HepG2 (cell line): ENCODE data around the gene POMT1. TPM values are rescaled to one million over a fixed set of nuclear protein-coding genes. Genes with fewer than 3 reads are reported as not detected.
A peak's percentile ranks its signal among the peaks of the same experiment; 100 is the strongest.

ENCODE experiments used
- ATAC-seq: fragments of 200-7000 bp; cut with Tn5 transposase; 3 replicates; pipeline ENCODE4 v1.9.1; 2020; ENCODE audit warnings: mild to moderate bottlenecking, moderate library complexity
- BruUV-seq: library from RNA; stranded (reverse); fragments of 400-500 nt; replicated peaks from 2 replicates; lab custom pipeline; 2021; lab: Mats Ljungman, UMichigan
- CTCF ChIA-PET: fragments of 300-600 bp; formaldehyde crosslinking; extraction: SDS; loops from one replicate; lab custom pipeline; 2021; ENCODE audit warnings: low total read pairs, inconsistent platforms, low intra/inter-chr PET ratio; lab: Yijun Ruan, JAX
- POLR2A ChIA-PET: fragments of 350-600 bp; sonication (Branson Sonifier 250); formaldehyde crosslinking; loops from one replicate; lab custom pipeline; 2020; ENCODE audit warnings: antibody characterized with exemption, inconsistent platforms; lab: Yijun Ruan, JAX
- DNase-seq: peaks from one replicate; pipeline ENCODE4 v3.0.0-alpha.2; 2015; ENCODE audit warnings: low spot score
- FAIRE-seq: peaks from 3 replicates; lab custom pipeline; 2011; peaks lifted over from hg19 to GRCh38; lab: Jason Lieb, UNC
- H2AFZ ChIP-seq: one replicate; pipeline ENCODE4 v1.6.1; 2011; ENCODE audit warnings: low read length, inconsistent platforms
- H3K27ac ChIP-seq: fragments of 300-600 bp; 3 replicates; pipeline ENCODE4 v1.8.0; 2011; ENCODE audit warnings: mixed run types, mild to moderate bottlenecking, mixed read lengths, low read length, inconsistent platforms; ENCODE audit not compliant: insufficient read depth; ENCODE audit errors: extremely low read length
- H3K27me3 ChIP-seq, 2 experiments: fragments of 200-600 bp in 1 of 2; 2 replicates in 1 of 2; 3 replicates in 1 of 2; pipeline versions ENCODE4 v1.6.0 to v1.8.0; 2011; ENCODE audit warnings: low read length in 2 of 2, mild to moderate bottlenecking in 2 of 2, moderate library complexity in 2 of 2, inconsistent platforms in 1 of 2; ENCODE audit not compliant: insufficient read depth in 2 of 2, control insufficient read depth in 1 of 2
- H3K36me3 ChIP-seq, 2 experiments: fragments of 200-600 bp in 1 of 2; replicated peaks in 1 of 2; 2 replicates in 1 of 2; 3 replicates in 1 of 2; pipeline versions ENCODE4 v1.5.1 to v1.8.0; 2011; ENCODE audit warnings: low read length in 2 of 2, inconsistent platforms in 1 of 2; ENCODE audit not compliant: insufficient read depth in 2 of 2, control insufficient read depth in 1 of 2
- H3K4me1 ChIP-seq: 2 replicates; pipeline ENCODE4 v1.5.1; 2012; ENCODE audit warnings: low read length, inconsistent platforms; ENCODE audit not compliant: insufficient read depth
- H3K4me2 ChIP-seq: 2 replicates; pipeline ENCODE4 v1.6.0; 2011; ENCODE audit warnings: low read depth, low read length, inconsistent platforms
- H3K4me3 ChIP-seq, 3 experiments: fragments of 200-600 bp in 1 of 3; sonication (generic), shearing (Covaris generic) in 1 of 3; replicated peaks in 1 of 3; 2 replicates each; pipeline ENCODE4 v1.5.1; 2011 to 2016; ENCODE audit warnings: low read length in 3 of 3, inconsistent platforms in 2 of 3, low read depth in 2 of 3, mild to moderate bottlenecking in 2 of 3, control low read depth in 1 of 3, mixed read lengths in 1 of 3; ENCODE audit not compliant: insufficient read depth in 1 of 3
- H3K79me2 ChIP-seq: one replicate; pipeline ENCODE4 v1.6.1; 2011; ENCODE audit warnings: low read length, inconsistent platforms; ENCODE audit not compliant: insufficient read depth
- H3K9ac ChIP-seq: 2 replicates; pipeline ENCODE4 v1.6.0; 2011; ENCODE audit warnings: mild to moderate bottlenecking, low read depth, low read length, inconsistent platforms; ENCODE audit not compliant: insufficient read depth
- H3K9me3 ChIP-seq: 2 replicates; pipeline ENCODE4 v1.5.1; 2012; ENCODE audit warnings: mild to moderate bottlenecking, low read length
- H4K20me1 ChIP-seq: 2 replicates; pipeline ENCODE4 v1.6.0; 2011; ENCODE audit warnings: inconsistent platforms, mild to moderate bottlenecking, low read length, moderate library complexity; ENCODE audit not compliant: insufficient read depth
- AGO2 ChIP-seq: fragments of 200-400 bp; formaldehyde crosslinking; optimal IDR thresholded peaks from 2 replicates; pipeline ENCODE3; 2017; ENCODE audit warnings: mild to moderate bottlenecking, low read depth, low read length, moderate library complexity
- CAMTA2 ChIP-seq: sonication (generic); formaldehyde crosslinking; IDR thresholded peaks from 2 replicates; pipeline ENCODE4 v1.4.0; 2020; ENCODE audit warnings: mild to moderate bottlenecking, missing genetic modification reagents, borderline replicate concordance
- MED8 ChIP-seq: sonication (generic); formaldehyde crosslinking; IDR thresholded peaks from 2 replicates; pipeline ENCODE4 v1.8.1; 2023; ENCODE audit warnings: mild to moderate bottlenecking, missing genetic modification reagents; ENCODE audit not compliant: insufficient replicate concordance
- NONO ChIP-seq, 2 experiments: fragments of 450-650 bp in 1 of 2; sonication (generic) in 1 of 2; formaldehyde crosslinking in 1 of 2; IDR thresholded peaks in 1 of 2; conservative IDR thresholded peaks in 1 of 2; 2 replicates each; pipeline versions ENCODE4 v1.6.1 to v1.8.0; 2017 to 2022; ENCODE audit warnings: mild to moderate bottlenecking in 1 of 2, missing genetic modification reagents in 1 of 2, moderate library complexity in 1 of 2
- POLR2AphosphoS5 ChIP-seq: IDR thresholded peaks from 2 replicates; pipeline ENCODE4 v1.6.1; 2012; ENCODE audit warnings: low read depth, low read length
- POLR2G ChIP-seq: fragments of 200-400 bp; formaldehyde crosslinking; IDR thresholded peaks from 2 replicates; pipeline ENCODE4 v1.6.1; 2018; ENCODE audit warnings: mild to moderate bottlenecking, low read depth, low read length, moderate library complexity
- RBM22 ChIP-seq: fragments of 200-400 bp; formaldehyde crosslinking; optimal IDR thresholded peaks from 2 replicates; pipeline ENCODE3; 2017; ENCODE audit warnings: mild to moderate bottlenecking, low read length, moderate library complexity
- SIX4 ChIP-seq: sonication (generic); formaldehyde crosslinking; IDR thresholded peaks from 2 replicates; pipeline ENCODE4 v1.4.0; 2020; ENCODE audit warnings: missing genetic modification reagents
- SMARCC2 ChIP-seq: fragments of 450-650 bp; IDR thresholded peaks from 2 replicates; pipeline ENCODE4 v1.6.1; 2017; ENCODE audit warnings: antibody characterized with exemption, mild to moderate bottlenecking
- ZFX ChIP-seq: sonication (generic); formaldehyde crosslinking; IDR thresholded peaks from 2 replicates; pipeline ENCODE4 v1.4.0; 2020; ENCODE audit warnings: mild to moderate bottlenecking, low read depth, missing genetic modification reagents, moderate library complexity
- ZNF543 ChIP-seq: sonication (generic); formaldehyde crosslinking; IDR thresholded peaks from 2 replicates; pipeline ENCODE4 v1.4.0; 2020; ENCODE audit warnings: mild to moderate bottlenecking, missing genetic modification reagents
- ZNF652 ChIP-seq: IDR thresholded peaks from 2 replicates; pipeline ENCODE4 v1.6.1; 2016; ENCODE audit warnings: low read depth, borderline replicate concordance
- ZNF878 ChIP-seq: sonication (generic); formaldehyde crosslinking; IDR thresholded peaks from 2 replicates; pipeline ENCODE4 v1.8.1; 2023; ENCODE audit warnings: mild to moderate bottlenecking, missing genetic modification reagents, moderate library complexity
- WGBS: methylation state at CpG from one replicate; pipeline ENCODE4 v1.1.6; 2017; ENCODE audit warnings: low lambda C conversion rate; 5-methylcytosine and 5-hydroxymethylcytosine counted together
- in situ Hi-C: cut with HindIII; loops from 2 replicates; pipeline ENCODE4 v1.10.0; 2017; ENCODE audit warnings: low pct_unique_long_range_greater_than_20kb; ENCODE audit not compliant: extremely low pct_ligation_motif_present
- intact Hi-C: fragments of 100-400 bp; cut with micrococcal nuclease; formaldehyde crosslinking; loops from one replicate; pipeline ENCODE4 v1.10.0; 2022; ENCODE audit not compliant: unreplicated experiment
- polyA plus RNA-seq, 8 experiments: library from polyadenylated mRNA; depleted of rRNA in 3 of 8; stranded (reverse) in 7 of 8; unstranded in 1 of 8; fragments of >200 nt; fragmentation: Illumina TruSeq in 4 of 8; extraction: Trizol in 4 of 8; gene quantifications; 2 replicates each; pipeline versions ENCODE4 v1.2.1 to v1.2.3, GENCODE V29; 2011 to 2016; ENCODE audit warnings: low read depth in 4 of 8, missing spikeins in 1 of 8, mixed read lengths in 1 of 8; ENCODE audit not compliant: insufficient read depth in 1 of 8
- total RNA-seq, 5 experiments: library from RNA; depleted of rRNA; stranded (reverse); fragments of >200 nt; fragmentation: Illumina TruSeq; extraction: Trizol; gene quantifications; 2 replicates each; pipeline ENCODE4 v1.2.3, GENCODE V29; 2016; ENCODE audit warnings: low read depth in 1 of 5

The POMT1 gene
- total and polyA plus RNA-seq, 2 of the 13 experiments (the other 11 are each of a cell fraction or from before 2014, with no cell fraction given) = 21.6 to 22.7 TPM

GRCh38 chr9:131523451-131524435 is 21.0 kb downstream of the POMT1 start:
- no peak for DNase-seq

GRCh38 chr9:131524665-131525315 is 22.1 kb downstream of the POMT1 start:
- POLR2A ChIA-PET = no interaction called here
- intact Hi-C loops (no loop called here), in situ Hi-C loops (no loop called here)
- FAIRE-seq (no peak), DNase-seq (no peak), ATAC-seq (no peak)
- peaks cover 16 to 44% of the 10 kb centered on the region in 2 experiments; a peak in 4 of 5 replicates for H3K36me3 ChIP-seq
- WGBS = 100% methylated on average over 3 of the region's 23 CpGs
- peaks cover 5% of the 10 kb centered on the region for H3K4me1 ChIP-seq
- no TSS peak for BruUV-seq
- no peak overlapping the region for H3K4me3 ChIP-seq
- no peak overlapping the region for H3K9ac ChIP-seq
- no peaks in the 10 kb centered on the region for H4K20me1 ChIP-seq
- no peaks in the 10 kb centered on the region for H3K79me2 ChIP-seq
- CTCF ChIA-PET = no interaction called here
- H3K9me3 ChIP-seq = no peaks in the 10 kb centered on the region
- no peak overlapping the region for H2AFZ ChIP-seq
- H3K27me3 ChIP-seq = no peaks in the 10 kb centered on the region
- TF ChIP-seq SMARCC2 (no peak), POLR2G (0 out of 2 replicates have a peak, but pooled peaks have one; percentile 2), AGO2 (peak; percentile 42)
- TF ChIP-seq, all 625 proteins: peak for 2
- H3K27ac ChIP-seq = no peak overlapping the region
- no peak overlapping the region for H3K4me2 ChIP-seq

More at GRCh38 chr9:131523451-131524435, 21.0 kb downstream of the POMT1 start:
- Histone ChIP-seq H3K9ac (no peak overlapping the region), H4K20me1 (no peaks in the 10 kb centered on the region), H3K4me2 (no peak overlapping the region), H3K4me1 (no peaks in the 10 kb centered on the region), H3K9me3 (no peaks in the 10 kb centered on the region), H3K79me2 (no peaks in the 10 kb centered on the region), H3K36me3 (peaks cover 19 to 48% of the 10 kb centered on the region in 2 experiments; a peak in 4 of 5 replicates)
- no peak for ATAC-seq
- 91% methylated on average over 21 of the region's 29 CpGs for WGBS
- TF ChIP-seq SIX4 (CRISPR knock-in tag) (no peak), POLR2G (0 out of 2 replicates have a peak, but pooled peaks have one; percentile 8), ZNF652 (no peak), AGO2 (peak; percentile 75), ZNF543 (CRISPR knock-in tag) (no peak), ZFX (CRISPR knock-in tag) (peak; percentile 23; the same call in 1 of the 2 replicates), ZNF878 (CRISPR knock-in tag) (no peak), MED8 (no peak), CAMTA2 (CRISPR knock-in tag) (no peak), NONO (IDR thresholded peaks at IDR 0.05) (no peak), NONO (CRISPR knock-in tag; conservative IDR thresholded peaks at IDR 0.05) (0 out of 2 replicates have a peak, but pooled peaks have one; percentile 6), POLR2AphosphoS5 (0 out of 2 replicates have a peak, but pooled peaks have one; percentile 26), RBM22 (peak; percentile 4)
- TF ChIP-seq, all 625 proteins: peak for 6
- POLR2A ChIA-PET = no interaction called here
- in situ Hi-C loops (no loop called here), intact Hi-C loops (no loop called here)
- no peak for FAIRE-seq
- CTCF ChIA-PET = no interaction called here
- no TSS peak for BruUV-seq
- no peak overlapping the region for H3K4me3 ChIP-seq
- no peaks in the 10 kb centered on the region for H3K27me3 ChIP-seq
- no peak overlapping the region for H3K27ac ChIP-seq
- H2AFZ ChIP-seq = no peak overlapping the region
